HT1080 (cell line): ENCODE results near the gene DEFB125. TPM values are rescaled to one million over a fixed set of nuclear protein-coding genes. Genes with fewer than 3 reads are reported as not detected.

Source experiments
- DNase-seq: peaks from one replicate; pipeline ENCODE4 v3.0.0-alpha.2; 2015; ENCODE audit warnings: low read depth
- total RNA-seq: library from RNA; depleted of rRNA; stranded (reverse); fragments of >200 nt; shearing (Covaris generic); gene quantifications from 2 replicates; pipeline ENCODE4 v1.2.3, GENCODE V29; 2014; rRNA removed

The DEFB125 gene
- total RNA-seq, 1 experiment from 2014 or later, result not detected

- no peak for DNase-seq
Observed at GRCh38 chr20:145877-146276, 58.4 kb downstream of the DEFB125 start.

Other genes with a start within 250 kb of the DEFB125 start
- not detected in 2 replicates for gene DEFB126, start 54.9 kb downstream of the DEFB125 start, total RNA-seq
- gene DEFB127, start 69.8 kb downstream of the DEFB125 start, total RNA-seq, result not detected in 2 replicates
- gene DEFB128, start 102.0 kb downstream of the DEFB125 start, total RNA-seq, result not detected in 2 replicates
- not detected in 2 replicates for gene DEFB129, start 139.6 kb downstream of the DEFB125 start, total RNA-seq
- gene DEFB132, start 170.1 kb downstream of the DEFB125 start, total RNA-seq, result not detected in 2 replicates
- gene C20orf96, start 203.1 kb downstream of the DEFB125 start, total RNA-seq, result 0.23 and 0.50 TPM in 2 replicates
- gene ZCCHC3, start 209.9 kb downstream of the DEFB125 start, total RNA-seq, result 17.3 and 22.2 TPM in 2 replicates
- 8.7 and 13.2 TPM in 2 replicates for gene SOX12, start 237.9 kb downstream of the DEFB125 start, total RNA-seq